Spleen (tissue), 7 donors: ENCODE data around the gene CHCHD3.

ENCODE experiments used
- POLR2A ChIP-seq, 3 donors: fragments of 450-650 bp; IDR thresholded peaks; one replicate each; pipeline ENCODE4 v1.5.1; 2017; ENCODE audit warnings: antibody characterized with exemption in 3 of 3, mild to moderate bottlenecking in 1 of 3
- TF ChIP-seq, protein P1 (sequence below), 11 experiments: fragments of 200-600 bp in 7 of 11; fragments of 450-650 bp in 4 of 11; sonication (generic) in 4 of 11; IDR thresholded peaks in 8 of 11; conservative IDR thresholded peaks in 3 of 11; 1 replicate in 7 of 11; 2 replicates in 4 of 11; pipeline versions ENCODE4 v1.4.0 to v1.8.0; 2016 to 2021; ENCODE audit warnings: antibody characterized with exemption in 11 of 11, inconsistent platforms in 4 of 11, mild to moderate bottlenecking in 1 of 11
- donor health status: DM: no; HTN: no; CAD: no; lungs with moderate emphysema.
- donor health status: DM: no; HTN: no; CAD: no.
- donor health status: DM: no; HTN: no; CAD: no.

DNA sequence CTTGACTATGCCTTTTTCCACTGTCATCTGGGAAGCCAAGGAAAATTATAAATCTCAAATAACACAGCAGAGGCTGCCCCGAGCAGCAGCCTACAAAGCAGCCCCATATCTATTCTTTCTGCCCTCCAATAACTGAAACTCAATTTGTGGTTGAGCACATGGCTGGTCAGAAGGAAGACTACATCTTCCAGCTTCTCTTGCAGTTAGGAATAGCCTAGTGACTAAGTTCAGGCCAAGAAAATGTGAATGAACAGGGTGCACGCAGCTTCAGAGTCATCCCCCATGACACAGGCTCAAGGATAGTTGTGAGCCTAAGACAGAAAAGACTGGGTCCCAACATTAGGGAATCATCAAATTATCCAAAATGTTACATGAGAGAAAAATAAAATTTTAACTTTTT lies 42.3 kb downstream of the CHCHD3 start:
- TF ChIP-seq, protein P1, sequence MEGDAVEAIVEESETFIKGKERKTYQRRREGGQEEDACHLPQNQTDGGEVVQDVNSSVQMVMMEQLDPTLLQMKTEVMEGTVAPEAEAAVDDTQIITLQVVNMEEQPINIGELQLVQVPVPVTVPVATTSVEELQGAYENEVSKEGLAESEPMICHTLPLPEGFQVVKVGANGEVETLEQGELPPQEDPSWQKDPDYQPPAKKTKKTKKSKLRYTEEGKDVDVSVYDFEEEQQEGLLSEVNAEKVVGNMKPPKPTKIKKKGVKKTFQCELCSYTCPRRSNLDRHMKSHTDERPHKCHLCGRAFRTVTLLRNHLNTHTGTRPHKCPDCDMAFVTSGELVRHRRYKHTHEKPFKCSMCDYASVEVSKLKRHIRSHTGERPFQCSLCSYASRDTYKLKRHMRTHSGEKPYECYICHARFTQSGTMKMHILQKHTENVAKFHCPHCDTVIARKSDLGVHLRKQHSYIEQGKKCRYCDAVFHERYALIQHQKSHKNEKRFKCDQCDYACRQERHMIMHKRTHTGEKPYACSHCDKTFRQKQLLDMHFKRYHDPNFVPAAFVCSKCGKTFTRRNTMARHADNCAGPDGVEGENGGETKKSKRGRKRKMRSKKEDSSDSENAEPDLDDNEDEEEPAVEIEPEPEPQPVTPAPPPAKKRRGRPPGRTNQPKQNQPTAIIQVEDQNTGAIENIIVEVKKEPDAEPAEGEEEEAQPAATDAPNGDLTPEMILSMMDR (IDR thresholded peaks at IDR 0.05 in 8 of 11, conservative IDR thresholded peaks at IDR 0.05 in 3 of 11), result no peak
- TF ChIP-seq POLR2A (IDR thresholded peaks at IDR 0.05), result no peak
